ENCODE measurements around the gene KRT26.

The KRT26 gene

DNA sequence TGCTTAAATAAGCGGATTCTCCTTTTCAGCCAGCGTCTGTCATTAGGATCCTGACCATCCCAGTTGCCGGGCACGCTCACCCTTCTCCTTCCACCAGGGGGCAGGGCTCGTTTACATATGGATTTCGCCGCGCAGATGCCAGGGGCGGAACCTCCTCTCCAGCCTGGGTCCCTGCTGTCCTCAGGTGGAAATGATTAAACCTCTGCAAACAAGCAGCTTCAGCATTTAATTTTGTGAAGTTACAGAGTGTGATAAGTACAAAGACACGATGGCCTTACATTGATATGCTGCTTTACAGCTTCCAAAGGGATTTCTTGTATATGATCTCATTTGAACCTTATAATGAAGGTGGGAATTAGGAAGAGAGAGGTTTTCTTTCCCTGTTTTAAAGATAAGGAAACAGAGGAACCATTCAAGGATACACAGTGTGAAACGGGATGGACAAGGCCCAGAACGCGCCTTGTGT lies 31.6 kb upstream of the KRT26 start:
- Histone ChIP-seq H3K4me3 (ENCODE audit: low read depth, low read length) (no peak overlapping the region), H3K9me3 (ENCODE audit: control insufficient read depth, insufficient read depth, low read depth, low read length) (no peaks in the 10 kb centered on the region), H3K4me1 (ENCODE audit: control insufficient read depth, insufficient read depth, low read length) (no peaks in the 10 kb centered on the region), H3K27ac (ENCODE audit: extremely low read depth, low read depth, low read length) (no peak overlapping the region), H3K36me3 (ENCODE audit: control insufficient read depth in 2 of 2, insufficient read depth in 1 of 2, low read length in 2 of 2) (no peaks in the 10 kb centered on the region)
- POLR2A ChIA-PET = no interaction called here
- CTCF ChIA-PET = interaction anchor here (0.5 to 6.6 kb wide), 21 partner anchors 11 to 859 kb away, joined by 3 to 68 read pairs (median 4); no protein-coding TSS in a partner anchor
- TF ChIP-seq ZNF561 (tag by site-specific recombination; IDR thresholded peaks at IDR 0.05; ENCODE audit: borderline replicate concordance) (no peak), ZBTB44 (tag by site-specific recombination; IDR thresholded peaks at IDR 0.05) (no peak), ZBTB21 (tag by site-specific recombination; IDR thresholded peaks at IDR 0.05) (no peak), PRDM4 (tag by site-specific recombination; IDR thresholded peaks at IDR 0.05) (no peak), GLI4 (tag by site-specific recombination; IDR thresholded peaks at IDR 0.05) (no peak), ZNF639 (tag by site-specific recombination; IDR thresholded peaks at IDR 0.05) (no peak), ZNF596 (tag by site-specific recombination; IDR thresholded peaks at IDR 0.05) (no peak), ZEB2 (tag by site-specific recombination; IDR thresholded peaks at IDR 0.05) (peak; percentile 38; the same call in 1 of the 2 replicates), EGR2 (tag by site-specific recombination; IDR thresholded peaks at IDR 0.05; ENCODE audit: low read depth) (no peak), ZNF398 (tag by site-specific recombination; IDR thresholded peaks at IDR 0.05) (no peak), ZNF221 (tag by site-specific recombination; IDR thresholded peaks at IDR 0.05; ENCODE audit: borderline replicate concordance) (no peak), ZNF549 (tag by site-specific recombination; IDR thresholded peaks at IDR 0.05) (no peak), ZNF473 (tag by site-specific recombination; IDR thresholded peaks at IDR 0.05) (no peak), ZNF548 (tag by site-specific recombination; IDR thresholded peaks at IDR 0.05) (no peak), ZNF623 (tag by site-specific recombination; IDR thresholded peaks at IDR 0.05) (no peak), ZNF626 (tag by site-specific recombination; IDR thresholded peaks at IDR 0.05) (no peak)
- TF ChIP-seq, protein P1, sequence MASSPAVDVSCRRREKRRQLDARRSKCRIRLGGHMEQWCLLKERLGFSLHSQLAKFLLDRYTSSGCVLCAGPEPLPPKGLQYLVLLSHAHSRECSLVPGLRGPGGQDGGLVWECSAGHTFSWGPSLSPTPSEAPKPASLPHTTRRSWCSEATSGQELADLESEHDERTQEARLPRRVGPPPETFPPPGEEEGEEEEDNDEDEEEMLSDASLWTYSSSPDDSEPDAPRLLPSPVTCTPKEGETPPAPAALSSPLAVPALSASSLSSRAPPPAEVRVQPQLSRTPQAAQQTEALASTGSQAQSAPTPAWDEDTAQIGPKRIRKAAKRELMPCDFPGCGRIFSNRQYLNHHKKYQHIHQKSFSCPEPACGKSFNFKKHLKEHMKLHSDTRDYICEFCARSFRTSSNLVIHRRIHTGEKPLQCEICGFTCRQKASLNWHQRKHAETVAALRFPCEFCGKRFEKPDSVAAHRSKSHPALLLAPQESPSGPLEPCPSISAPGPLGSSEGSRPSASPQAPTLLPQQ (tag by site-specific recombination; IDR thresholded peaks at IDR 0.05) = no peak
- TF ChIP-seq, protein P2, sequence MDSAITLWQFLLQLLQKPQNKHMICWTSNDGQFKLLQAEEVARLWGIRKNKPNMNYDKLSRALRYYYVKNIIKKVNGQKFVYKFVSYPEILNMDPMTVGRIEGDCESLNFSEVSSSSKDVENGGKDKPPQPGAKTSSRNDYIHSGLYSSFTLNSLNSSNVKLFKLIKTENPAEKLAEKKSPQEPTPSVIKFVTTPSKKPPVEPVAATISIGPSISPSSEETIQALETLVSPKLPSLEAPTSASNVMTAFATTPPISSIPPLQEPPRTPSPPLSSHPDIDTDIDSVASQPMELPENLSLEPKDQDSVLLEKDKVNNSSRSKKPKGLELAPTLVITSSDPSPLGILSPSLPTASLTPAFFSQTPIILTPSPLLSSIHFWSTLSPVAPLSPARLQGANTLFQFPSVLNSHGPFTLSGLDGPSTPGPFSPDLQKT (IDR thresholded peaks at IDR 0.05; ENCODE audit: borderline replicate concordance, low read depth, low read length) = no peak
- TF ChIP-seq, protein P3, sequence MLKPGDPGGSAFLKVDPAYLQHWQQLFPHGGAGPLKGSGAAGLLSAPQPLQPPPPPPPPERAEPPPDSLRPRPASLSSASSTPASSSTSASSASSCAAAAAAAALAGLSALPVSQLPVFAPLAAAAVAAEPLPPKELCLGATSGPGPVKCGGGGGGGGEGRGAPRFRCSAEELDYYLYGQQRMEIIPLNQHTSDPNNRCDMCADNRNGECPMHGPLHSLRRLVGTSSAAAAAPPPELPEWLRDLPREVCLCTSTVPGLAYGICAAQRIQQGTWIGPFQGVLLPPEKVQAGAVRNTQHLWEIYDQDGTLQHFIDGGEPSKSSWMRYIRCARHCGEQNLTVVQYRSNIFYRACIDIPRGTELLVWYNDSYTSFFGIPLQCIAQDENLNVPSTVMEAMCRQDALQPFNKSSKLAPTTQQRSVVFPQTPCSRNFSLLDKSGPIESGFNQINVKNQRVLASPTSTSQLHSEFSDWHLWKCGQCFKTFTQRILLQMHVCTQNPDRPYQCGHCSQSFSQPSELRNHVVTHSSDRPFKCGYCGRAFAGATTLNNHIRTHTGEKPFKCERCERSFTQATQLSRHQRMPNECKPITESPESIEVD (tag by site-specific recombination; IDR thresholded peaks at IDR 0.05) = no peak
- TF ChIP-seq, protein P4, sequence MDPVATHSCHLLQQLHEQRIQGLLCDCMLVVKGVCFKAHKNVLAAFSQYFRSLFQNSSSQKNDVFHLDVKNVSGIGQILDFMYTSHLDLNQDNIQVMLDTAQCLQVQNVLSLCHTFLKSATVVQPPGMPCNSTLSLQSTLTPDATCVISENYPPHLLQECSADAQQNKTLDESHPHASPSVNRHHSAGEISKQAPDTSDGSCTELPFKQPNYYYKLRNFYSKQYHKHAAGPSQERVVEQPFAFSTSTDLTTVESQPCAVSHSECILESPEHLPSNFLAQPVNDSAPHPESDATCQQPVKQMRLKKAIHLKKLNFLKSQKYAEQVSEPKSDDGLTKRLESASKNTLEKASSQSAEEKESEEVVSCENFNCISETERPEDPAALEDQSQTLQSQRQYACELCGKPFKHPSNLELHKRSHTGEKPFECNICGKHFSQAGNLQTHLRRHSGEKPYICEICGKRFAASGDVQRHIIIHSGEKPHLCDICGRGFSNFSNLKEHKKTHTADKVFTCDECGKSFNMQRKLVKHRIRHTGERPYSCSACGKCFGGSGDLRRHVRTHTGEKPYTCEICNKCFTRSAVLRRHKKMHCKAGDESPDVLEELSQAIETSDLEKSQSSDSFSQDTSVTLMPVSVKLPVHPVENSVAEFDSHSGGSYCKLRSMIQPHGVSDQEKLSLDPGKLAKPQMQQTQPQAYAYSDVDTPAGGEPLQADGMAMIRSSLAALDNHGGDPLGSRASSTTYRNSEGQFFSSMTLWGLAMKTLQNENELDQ (tag by site-specific recombination; IDR thresholded peaks at IDR 0.05; ENCODE audit: low read depth) = no peak
- TF ChIP-seq, protein P5, sequence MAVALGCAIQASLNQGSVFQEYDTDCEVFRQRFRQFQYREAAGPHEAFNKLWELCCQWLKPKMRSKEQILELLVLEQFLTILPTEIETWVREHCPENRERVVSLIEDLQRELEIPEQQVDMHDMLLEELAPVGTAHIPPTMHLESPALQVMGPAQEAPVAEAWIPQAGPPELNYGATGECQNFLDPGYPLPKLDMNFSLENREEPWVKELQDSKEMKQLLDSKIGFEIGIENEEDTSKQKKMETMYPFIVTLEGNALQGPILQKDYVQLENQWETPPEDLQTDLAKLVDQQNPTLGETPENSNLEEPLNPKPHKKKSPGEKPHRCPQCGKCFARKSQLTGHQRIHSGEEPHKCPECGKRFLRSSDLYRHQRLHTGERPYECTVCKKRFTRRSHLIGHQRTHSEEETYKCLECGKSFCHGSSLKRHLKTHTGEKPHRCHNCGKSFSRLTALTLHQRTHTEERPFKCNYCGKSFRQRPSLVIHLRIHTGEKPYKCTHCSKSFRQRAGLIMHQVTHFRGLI (tag by site-specific recombination; IDR thresholded peaks at IDR 0.05) = no peak

Measured in HEK293 (cell line).